GM12878 (cell line): ENCODE data around the gene ELMO3. TPM values are rescaled to one million over a fixed set of nuclear protein-coding genes. Genes with fewer than 3 reads are reported as not detected.

ENCODE experiments used
- CBFB ChIP-seq: IDR thresholded peaks from 2 replicates; pipeline ENCODE4 v1.6.1; 2016; ENCODE audit warnings: antibody characterized with exemption, low read depth
- CBX3 ChIP-seq: fragments of 200-600 bp; sonication (generic); IDR thresholded peaks from 2 replicates; pipeline ENCODE4 v1.6.1; 2016; ENCODE audit warnings: low read depth, borderline replicate concordance
- CHD4 ChIP-seq: fragments of 200-600 bp; sonication (generic); IDR thresholded peaks from 2 replicates; pipeline ENCODE4 v1.6.1; 2016; ENCODE audit warnings: mild to moderate bottlenecking
- HCFC1 ChIP-seq: fragments of 150-350 bp; IDR thresholded peaks from 2 replicates; pipeline ENCODE4 v1.6.1; 2014; ENCODE audit warnings: low read length
- IRF3 ChIP-seq: fragments of 450-650 bp; IDR thresholded peaks from 2 replicates; pipeline ENCODE4 v1.6.1; 2014; ENCODE audit warnings: mild to moderate bottlenecking
- MAX ChIP-seq: IDR thresholded peaks from 2 replicates; pipeline ENCODE4 v1.6.1; 2012; ENCODE audit warnings: low read depth, low read length, improper control_type of control experiment
- MEF2B ChIP-seq: fragments of 450-650 bp; IDR thresholded peaks from 2 replicates; pipeline ENCODE4 v1.6.1; 2018; ENCODE audit warnings: mild to moderate bottlenecking, moderate library complexity; ENCODE audit not compliant: partially characterized antibody, poor library complexity, severe bottlenecking
- PAX5 ChIP-seq: IDR thresholded peaks from 2 replicates; pipeline ENCODE4 v1.6.1; 2011; ENCODE audit warnings: low read depth, low read length, borderline replicate concordance
- POU2F2 ChIP-seq: IDR thresholded peaks from 3 replicates; pipeline ENCODE4 v1.6.1; 2011; ENCODE audit warnings: low read depth, mild to moderate bottlenecking, low read length, borderline replicate concordance
- RFX5 ChIP-seq: IDR thresholded peaks from 2 replicates; pipeline ENCODE4 v1.6.1; 2011; ENCODE audit warnings: low read depth, low read length, improper control_type of control experiment
- SMAD1 ChIP-seq: fragments of 450-650 bp; IDR thresholded peaks from 2 replicates; pipeline ENCODE4 v1.6.1; 2018; ENCODE audit warnings: mild to moderate bottlenecking, low read depth; ENCODE audit not compliant: partially characterized antibody
- SMAD5 ChIP-seq: IDR thresholded peaks from 2 replicates; pipeline ENCODE4 v1.6.1; 2016; ENCODE audit warnings: antibody characterized with exemption, low read depth
- SREBF1 ChIP-seq: IDR thresholded peaks from 2 replicates; pipeline ENCODE4 v1.6.1; 2012; ENCODE audit warnings: mild to moderate bottlenecking, low read length
- SREBF2 ChIP-seq: IDR thresholded peaks from 2 replicates; pipeline ENCODE4 v1.6.1; 2012; ENCODE audit warnings: mild to moderate bottlenecking, low read length
- ZBTB11 ChIP-seq: fragments of 450-650 bp; formaldehyde crosslinking; IDR thresholded peaks from 2 replicates; pipeline ENCODE4 v1.5.0; 2022; ENCODE audit warnings: mild to moderate bottlenecking, missing genetic modification characterization
- ZNF384 ChIP-seq: IDR thresholded peaks from 2 replicates; pipeline ENCODE4 v1.6.1; 2012; ENCODE audit warnings: low read depth, mild to moderate bottlenecking, low read length, improper control_type of control experiment, borderline replicate concordance
- polyA plus RNA-seq, 11 experiments: library from polyadenylated mRNA; depleted of rRNA in 4 of 11; unstranded in 6 of 11; stranded (reverse) in 5 of 11; fragments of >200 nt; fragmentation: Nextera tagmentation in 4 of 11; fragmentation: Illumina TruSeq in 1 of 11; extraction: Ambion mirVana in 4 of 11; extraction: Trizol in 1 of 11; gene quantifications; 1 replicate in 1 of 11; 2 replicates in 10 of 11; pipeline versions ENCODE4 v1.2.1 to v1.2.3, GENCODE V29; 2011 to 2016; ENCODE audit warnings: inconsistent platforms in 2 of 11, missing spikeins in 2 of 11, low read depth in 1 of 11
- total RNA-seq, 4 experiments: library from RNA; depleted of rRNA in 3 of 4; stranded (reverse); fragments of >200 nt in 3 of 4; fragmentation: Illumina TruSeq in 1 of 4; extraction: Trizol in 1 of 4; gene quantifications; 2 replicates each; pipeline versions ENCODE4 v1.2.1 to v1.2.3, GENCODE V29; 2013 to 2021
- TF ChIP-seq, protein P1 (sequence below): fragments of 150-350 bp; IDR thresholded peaks from 2 replicates; pipeline ENCODE4 v1.6.1; 2016; ENCODE audit warnings: low read depth, low read length
- TF ChIP-seq, protein P2 (sequence below): IDR thresholded peaks from 2 replicates; pipeline ENCODE4 v1.6.1; 2011; ENCODE audit warnings: low read depth, mild to moderate bottlenecking, low read length, moderate library complexity, borderline replicate concordance; ENCODE audit errors: extremely low read depth
- TF ChIP-seq, protein P3 (sequence below): fragments of 450-650 bp; IDR thresholded peaks from 2 replicates; pipeline ENCODE4 v1.6.1; 2017; ENCODE audit warnings: borderline replicate concordance

The ELMO3 gene
- total and polyA plus RNA-seq, 10 of the 15 experiments (the other 5 are each of a cell fraction or from before 2014, with no cell fraction given): 0.05 to 4.7 (median 0.96) TPM; not detected in 1

DNA sequence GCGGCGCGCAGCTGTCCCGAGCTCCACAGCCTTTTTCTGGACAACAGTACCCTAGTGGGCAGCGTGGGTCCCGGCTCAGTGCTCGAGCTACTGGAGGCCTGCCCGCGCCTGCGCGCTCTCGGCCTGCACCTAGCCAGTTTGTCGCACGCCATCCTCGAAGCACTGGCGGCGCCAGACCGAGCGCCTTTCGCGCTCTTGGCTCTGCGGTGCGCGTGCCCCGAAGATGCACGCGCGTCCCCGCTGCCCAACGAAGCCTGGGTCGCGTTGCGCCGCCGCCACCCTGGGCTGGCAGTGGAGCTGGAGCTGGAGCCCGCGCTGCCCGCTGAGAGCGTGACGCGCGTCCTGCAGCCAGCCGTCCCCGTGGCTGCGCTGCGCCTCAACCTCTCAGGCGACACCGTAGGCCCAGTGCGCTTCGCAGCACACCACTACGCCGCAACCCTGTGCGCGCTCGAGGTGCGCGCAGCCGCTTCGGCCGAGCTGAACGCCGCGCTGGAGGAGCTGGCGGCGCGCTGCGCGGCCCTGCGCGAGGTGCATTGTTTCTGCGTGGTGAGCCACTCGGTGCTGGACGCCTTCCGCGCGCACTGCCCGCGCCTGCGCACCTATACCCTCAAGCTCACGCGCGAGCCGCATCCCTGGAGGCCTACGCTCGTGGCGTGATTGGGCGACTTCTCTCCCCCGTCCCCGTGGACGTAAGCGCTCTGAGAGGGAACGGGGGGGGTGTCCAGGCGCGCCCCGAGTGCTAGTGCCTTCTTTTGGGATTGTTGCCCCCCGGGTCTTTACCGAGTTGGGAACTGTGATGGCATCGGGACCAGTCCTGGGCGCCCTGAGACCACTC lies 35.5 kb upstream of the ELMO3 start (continued):
- TF ChIP-seq, protein P1, sequence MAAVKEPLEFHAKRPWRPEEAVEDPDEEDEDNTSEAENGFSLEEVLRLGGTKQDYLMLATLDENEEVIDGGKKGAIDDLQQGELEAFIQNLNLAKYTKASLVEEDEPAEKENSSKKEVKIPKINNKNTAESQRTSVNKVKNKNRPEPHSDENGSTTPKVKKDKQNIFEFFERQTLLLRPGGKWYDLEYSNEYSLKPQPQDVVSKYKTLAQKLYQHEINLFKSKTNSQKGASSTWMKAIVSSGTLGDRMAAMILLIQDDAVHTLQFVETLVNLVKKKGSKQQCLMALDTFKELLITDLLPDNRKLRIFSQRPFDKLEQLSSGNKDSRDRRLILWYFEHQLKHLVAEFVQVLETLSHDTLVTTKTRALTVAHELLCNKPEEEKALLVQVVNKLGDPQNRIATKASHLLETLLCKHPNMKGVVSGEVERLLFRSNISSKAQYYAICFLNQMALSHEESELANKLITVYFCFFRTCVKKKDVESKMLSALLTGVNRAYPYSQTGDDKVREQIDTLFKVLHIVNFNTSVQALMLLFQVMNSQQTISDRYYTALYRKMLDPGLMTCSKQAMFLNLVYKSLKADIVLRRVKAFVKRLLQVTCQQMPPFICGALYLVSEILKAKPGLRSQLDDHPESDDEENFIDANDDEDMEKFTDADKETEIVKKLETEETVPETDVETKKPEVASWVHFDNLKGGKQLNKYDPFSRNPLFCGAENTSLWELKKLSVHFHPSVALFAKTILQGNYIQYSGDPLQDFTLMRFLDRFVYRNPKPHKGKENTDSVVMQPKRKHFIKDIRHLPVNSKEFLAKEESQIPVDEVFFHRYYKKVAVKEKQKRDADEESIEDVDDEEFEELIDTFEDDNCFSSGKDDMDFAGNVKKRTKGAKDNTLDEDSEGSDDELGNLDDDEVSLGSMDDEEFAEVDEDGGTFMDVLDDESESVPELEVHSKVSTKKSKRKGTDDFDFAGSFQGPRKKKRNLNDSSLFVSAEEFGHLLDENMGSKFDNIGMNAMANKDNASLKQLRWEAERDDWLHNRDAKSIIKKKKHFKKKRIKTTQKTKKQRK: no peak
- TF ChIP-seq CHD4 (no peak), CBFB (no peak), SMAD1 (no peak), PAX5 (no peak), POU2F2 (no peak), ZNF384 (no peak), MEF2B (peak; percentile 18), RFX5 (no peak), HCFC1 (no peak), SMAD5 (no peak), ZBTB11 (no peak), CBX3 (no peak), SREBF1 (no peak), SREBF2 (no peak), IRF3 (no peak), MAX (no peak; the same call in 1 of the 2 replicates)
- TF ChIP-seq, protein P2, sequence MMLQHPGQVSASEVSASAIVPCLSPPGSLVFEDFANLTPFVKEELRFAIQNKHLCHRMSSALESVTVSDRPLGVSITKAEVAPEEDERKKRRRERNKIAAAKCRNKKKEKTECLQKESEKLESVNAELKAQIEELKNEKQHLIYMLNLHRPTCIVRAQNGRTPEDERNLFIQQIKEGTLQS: no peak
- TF ChIP-seq, protein P3, sequence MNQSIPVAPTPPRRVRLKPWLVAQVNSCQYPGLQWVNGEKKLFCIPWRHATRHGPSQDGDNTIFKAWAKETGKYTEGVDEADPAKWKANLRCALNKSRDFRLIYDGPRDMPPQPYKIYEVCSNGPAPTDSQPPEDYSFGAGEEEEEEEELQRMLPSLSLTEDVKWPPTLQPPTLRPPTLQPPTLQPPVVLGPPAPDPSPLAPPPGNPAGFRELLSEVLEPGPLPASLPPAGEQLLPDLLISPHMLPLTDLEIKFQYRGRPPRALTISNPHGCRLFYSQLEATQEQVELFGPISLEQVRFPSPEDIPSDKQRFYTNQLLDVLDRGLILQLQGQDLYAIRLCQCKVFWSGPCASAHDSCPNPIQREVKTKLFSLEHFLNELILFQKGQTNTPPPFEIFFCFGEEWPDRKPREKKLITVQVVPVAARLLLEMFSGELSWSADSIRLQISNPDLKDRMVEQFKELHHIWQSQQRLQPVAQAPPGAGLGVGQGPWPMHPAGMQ: no peak
